ENCODE data around the gene GPR176.

Gene GPR176

GRCh38 chr15:39782441-39783138 is 137.5 kb downstream of the GPR176 start, which contains the start of gene FSIP1:
Gene FSIP1, minus strand, starts transcription at chr15:39782841. Its CDS starts 6,317 bp downstream, at chr15:39776524.
- DNase-seq (ENCODE audit: low read depth) = peak; percentile 90

DNA sequence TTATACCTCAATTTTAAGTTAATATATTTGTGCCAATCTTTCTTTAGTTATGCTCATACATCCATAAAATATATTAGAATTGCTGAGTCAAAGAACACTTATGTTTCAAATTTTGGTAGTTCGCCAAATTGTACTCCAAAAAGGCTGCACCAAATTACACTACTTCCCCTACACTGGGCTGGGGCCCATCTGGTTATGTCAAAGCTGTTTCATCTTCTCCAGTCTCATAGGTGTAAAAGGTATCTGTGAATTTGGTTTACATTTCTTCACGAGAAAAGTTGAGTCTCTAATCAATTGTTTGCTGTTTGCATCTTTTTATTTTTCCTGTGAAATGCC is 138.1 kb downstream of the GPR176 start:
- no peak for DNase-seq (ENCODE audit: low read depth)

DNA sequence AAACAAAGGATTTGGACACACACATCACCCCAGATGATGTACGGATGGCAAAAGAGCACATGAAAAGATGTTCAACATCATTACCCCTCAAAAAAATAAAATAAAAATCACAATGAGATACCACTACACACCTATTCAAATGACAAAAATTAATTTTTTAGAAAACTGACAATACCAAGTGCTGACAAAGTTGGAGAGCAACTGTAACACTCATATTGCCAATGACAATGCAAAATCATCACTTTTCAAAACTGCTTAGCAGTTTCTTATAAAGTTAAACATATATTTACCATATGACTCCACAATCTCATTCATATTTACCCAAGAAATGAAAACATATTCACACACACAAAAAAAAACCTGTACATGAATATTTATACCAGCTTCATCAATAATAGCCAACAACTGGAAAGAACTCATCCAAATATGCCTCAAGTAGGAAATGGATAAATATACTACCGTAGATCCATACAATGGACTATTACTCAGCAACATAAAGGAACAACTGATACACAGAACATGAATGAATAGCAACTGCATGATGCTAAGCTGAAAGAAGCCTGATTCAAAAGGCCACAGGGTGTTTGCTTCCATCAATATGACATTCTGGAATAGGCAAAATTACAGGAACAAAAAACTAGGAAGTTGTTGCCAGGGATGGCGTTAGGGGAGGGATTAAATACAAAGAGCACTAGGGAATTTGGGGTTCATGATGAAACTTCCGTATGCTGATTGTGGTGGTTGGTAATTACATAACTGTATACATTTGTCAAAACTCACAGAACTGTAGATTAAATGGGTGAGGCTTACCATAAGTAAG is 138.7 kb downstream of the GPR176 start:
- no peak for DNase-seq (ENCODE audit: low read depth)

DNA sequence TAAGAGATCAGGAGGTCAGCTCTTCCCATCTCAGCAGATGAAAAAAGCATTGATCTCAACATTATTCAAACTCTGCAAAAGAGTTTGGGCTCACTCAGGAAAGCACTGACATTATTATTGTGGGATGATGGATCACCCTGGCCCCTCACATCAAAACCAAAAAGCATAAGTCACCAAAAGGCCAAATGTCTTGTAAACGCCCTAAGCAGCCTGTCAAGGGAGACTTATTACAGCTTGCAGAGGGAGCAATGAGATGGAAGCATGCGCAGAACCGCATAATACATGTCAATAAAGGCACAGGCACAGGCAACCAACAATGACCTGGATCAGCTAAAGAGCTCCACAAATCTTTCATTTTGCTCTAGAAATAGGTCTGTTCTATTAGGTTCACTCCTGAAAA is 142.0 kb downstream of the GPR176 start:
- DNase-seq (ENCODE audit: low read depth) = no peak

GRCh38 chr15:39777496-39777895 is 142.6 kb downstream of the GPR176 start:
- DNase-seq (ENCODE audit: low read depth) = no peak

GRCh38 chr15:39776068-39776467 is 144.0 kb downstream of the GPR176 start:
- no peak for DNase-seq (ENCODE audit: low read depth)

GRCh38 chr15:39774688-39775267 is 145.3 kb downstream of the GPR176 start:
- peak; percentile 13 for DNase-seq (ENCODE audit: low read depth)

- no peak for DNase-seq (ENCODE audit: low read depth)
Observed at GRCh38 chr15:39770748-39771689, 149.0 kb downstream of the GPR176 start.

DNA sequence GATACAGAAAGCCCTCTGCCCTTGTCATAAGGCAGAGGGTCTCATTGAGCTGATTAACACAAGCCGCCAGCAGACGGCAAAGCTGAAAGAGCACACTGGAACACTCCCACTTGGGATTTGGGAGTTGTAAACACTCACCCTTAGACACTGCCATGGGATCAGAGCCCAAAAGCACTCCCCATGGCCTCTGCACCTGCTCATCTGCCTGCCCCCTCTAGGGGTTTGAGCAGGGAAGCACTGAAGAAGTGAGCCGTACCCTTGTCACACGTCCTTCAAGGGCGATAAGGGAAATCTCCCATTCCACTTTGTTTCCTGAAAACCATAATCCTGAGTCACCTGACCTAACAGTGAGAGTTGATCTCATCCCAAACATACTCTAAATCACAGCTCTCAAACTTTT is 152.1 kb downstream of the GPR176 start:
- DNase-seq (ENCODE audit: low read depth) = no peak

GRCh38 chr15:39761006-39761405 is 159.1 kb downstream of the GPR176 start:
- no peak for DNase-seq (ENCODE audit: low read depth)

- no peak for DNase-seq (ENCODE audit: low read depth)
Observed at GRCh38 chr15:39756806-39757522, 163.1 kb downstream of the GPR176 start.

GRCh38 chr15:39752991-39753390 is 167.1 kb downstream of the GPR176 start:
- no peak for DNase-seq (ENCODE audit: low read depth)

DNA sequence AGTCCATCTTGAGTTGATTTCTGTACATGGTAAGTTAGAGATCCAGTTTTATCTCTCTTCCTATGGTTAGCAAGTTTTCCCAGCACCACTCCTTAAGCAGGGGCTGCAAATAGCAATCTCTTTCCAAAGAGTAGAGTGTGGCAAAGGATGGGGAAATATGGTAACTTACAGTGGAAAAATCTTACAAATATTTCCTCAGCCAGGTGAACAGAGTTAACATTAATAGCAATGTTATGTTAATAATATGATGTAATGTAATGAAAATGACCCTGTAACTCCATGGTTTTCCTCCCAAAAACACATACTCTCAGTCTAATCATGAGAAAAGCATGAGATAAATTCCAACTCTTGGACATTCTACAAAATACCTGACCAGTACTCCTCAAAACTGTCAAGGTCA is 167.8 kb downstream of the GPR176 start:
- no peak for DNase-seq (ENCODE audit: low read depth)

Measured in activated T-helper 1 cell treated with Interleukin-2 at 50 U/mL for 16 hours (primary cell).